NCI-H774 (cell line): Measurements from ENCODE around the gene INPP5A.

Source experiments
- DNase-seq: peaks from one replicate; lab custom pipeline; 2025; lab: John Stamatoyannopoulos, UW

The INPP5A gene

GRCh38 chr10:132536877-132537683, 507 bp upstream of the INPP5A start:
- peak; percentile 79 for DNase-seq

- no peak for DNase-seq
Observed at GRCh38 chr10:132538031-132538789, 623 bp downstream of the INPP5A start.

- no peak for DNase-seq
Observed at GRCh38 chr10:132538790-132539421, 1.3 kb downstream of the INPP5A start.

GRCh38 chr10:132539431-132539839, 1.8 kb downstream of the INPP5A start:
- no peak for DNase-seq

- DNase-seq: no peak
Observed at GRCh38 chr10:132539894-132540293, 2.3 kb downstream of the INPP5A start.

- no peak for DNase-seq
Observed at GRCh38 chr10:132540456-132540855, 2.9 kb downstream of the INPP5A start.

- DNase-seq: no peak
Observed at GRCh38 chr10:132541129-132541528, 3.5 kb downstream of the INPP5A start.

GRCh38 chr10:132541601-132542011, 4.0 kb downstream of the INPP5A start:
- DNase-seq: no peak

GRCh38 chr10:132542086-132542775, 4.6 kb downstream of the INPP5A start:
- no peak for DNase-seq

- DNase-seq: no peak
Observed at GRCh38 chr10:132542819-132543218, 5.2 kb downstream of the INPP5A start.

- DNase-seq: no peak
Observed at GRCh38 chr10:132543916-132544743, 6.5 kb downstream of the INPP5A start.

- no peak for DNase-seq
Observed at GRCh38 chr10:132544744-132545658, 7.4 kb downstream of the INPP5A start.

- DNase-seq: no peak
Observed at GRCh38 chr10:132545659-132546367, 8.2 kb downstream of the INPP5A start.

- no peak for DNase-seq
Observed at GRCh38 chr10:132546567-132547420, 9.2 kb downstream of the INPP5A start.

- DNase-seq: no peak
Observed at GRCh38 chr10:132547421-132547861, 9.9 kb downstream of the INPP5A start.

GRCh38 chr10:132548106-132548823, 10.7 kb downstream of the INPP5A start:
- no peak for DNase-seq

GRCh38 chr10:132548869-132549268, 11.3 kb downstream of the INPP5A start:
- no peak for DNase-seq

GRCh38 chr10:132549371-132549770, 11.8 kb downstream of the INPP5A start:
- DNase-seq: no peak
